Right hindlimb (tissue), 1 donor: ENCODE results near the gene GRPR.

Experiments
- DNase-seq: peaks from one replicate; pipeline ENCODE4 v3.0.0-alpha.2; 2018

The GRPR gene

DNA sequence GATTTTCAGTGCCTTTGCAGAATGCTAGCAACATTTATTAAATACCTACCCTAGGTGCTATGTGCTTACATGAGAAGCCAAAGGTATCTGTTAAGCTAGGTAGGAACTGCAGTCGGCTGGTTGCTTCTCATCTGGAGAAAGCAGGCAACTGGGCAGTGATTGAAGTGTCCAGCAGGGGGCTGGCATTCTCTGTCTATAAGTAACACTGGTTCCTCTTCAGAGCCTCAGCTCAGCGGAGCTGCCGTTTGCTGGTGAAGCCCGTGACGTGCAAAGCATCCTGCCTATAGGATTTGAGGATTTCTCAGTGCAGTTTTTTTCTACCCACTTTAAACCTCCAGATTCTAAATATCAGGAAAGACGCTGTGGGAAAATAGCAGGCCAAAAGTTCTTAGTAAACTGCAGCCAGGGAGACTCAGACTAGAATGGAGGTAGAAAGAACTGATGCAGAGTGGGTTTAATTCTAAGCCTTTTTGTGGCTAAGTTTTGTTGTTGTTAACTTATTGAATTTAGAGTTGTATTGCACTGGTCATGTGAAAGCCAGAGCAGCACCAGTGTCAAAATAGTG lies at the start of gene GRPR:
Gene GRPR, plus strand, starts transcription at position 344 of the 565 bp plus-strand sequence. CDS start 389 bp downstream, outside the sequence.
- DNase-seq, result peak; percentile 83

DNA sequence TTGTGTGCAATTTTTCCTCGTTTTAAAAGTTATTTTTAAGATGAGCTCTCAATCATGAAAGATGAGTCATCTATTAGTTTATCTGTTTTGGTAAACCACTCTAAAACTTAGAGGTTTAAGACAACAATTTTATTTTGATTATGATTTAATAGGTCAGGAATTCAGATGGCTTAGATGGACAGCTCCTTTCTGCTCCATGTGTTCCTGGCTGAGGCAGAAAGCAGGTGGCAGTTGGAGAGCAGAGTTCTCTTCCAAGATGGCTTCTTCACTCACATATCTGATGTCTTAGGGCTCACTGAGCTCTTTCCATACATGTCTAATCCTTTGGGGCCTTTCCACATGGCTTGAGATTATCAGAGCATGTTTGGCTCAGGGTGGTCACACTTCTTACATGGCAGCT lies 48.3 kb upstream of the GRPR start:
- DNase-seq, result no peak

DNA sequence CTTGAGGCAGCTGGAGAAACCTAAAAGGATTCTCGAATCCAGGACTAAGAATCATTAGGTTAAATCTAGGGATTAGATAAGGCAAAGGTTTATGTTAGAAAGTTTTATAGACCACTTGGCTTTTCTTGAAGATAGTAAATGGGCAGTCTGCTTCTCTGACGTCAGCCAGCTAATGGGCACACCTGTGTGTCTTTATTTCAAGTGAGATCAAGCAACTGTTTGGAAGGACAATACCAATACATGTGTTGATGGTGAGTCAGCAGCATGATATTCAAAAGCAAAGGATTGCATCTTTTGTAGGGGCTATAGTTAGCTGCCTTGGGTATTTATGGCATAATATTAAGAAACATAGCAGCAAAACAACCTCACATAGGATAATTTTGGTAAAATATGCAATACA lies 46.5 kb upstream of the GRPR start:
- DNase-seq, result no peak

DNA sequence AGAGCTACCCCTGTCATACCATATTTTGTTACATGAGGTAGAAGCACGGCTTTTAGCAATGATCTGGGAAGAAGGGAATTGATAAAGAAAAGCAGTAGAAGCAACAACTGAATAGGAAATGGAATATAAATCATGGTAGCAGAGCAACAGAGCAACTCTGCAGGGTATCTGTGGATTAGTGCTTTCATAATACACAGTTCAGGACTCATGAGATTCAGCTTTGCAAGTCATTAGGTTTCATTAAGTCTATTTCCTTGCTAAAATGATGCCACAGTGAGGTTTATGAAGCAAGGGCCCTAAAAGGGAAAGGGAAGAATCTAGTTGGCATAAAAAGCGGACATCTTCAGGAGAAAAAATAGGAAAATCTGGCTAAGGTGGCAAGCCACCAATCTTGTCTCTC lies 45.6 kb upstream of the GRPR start:
- no peak for DNase-seq

DNA sequence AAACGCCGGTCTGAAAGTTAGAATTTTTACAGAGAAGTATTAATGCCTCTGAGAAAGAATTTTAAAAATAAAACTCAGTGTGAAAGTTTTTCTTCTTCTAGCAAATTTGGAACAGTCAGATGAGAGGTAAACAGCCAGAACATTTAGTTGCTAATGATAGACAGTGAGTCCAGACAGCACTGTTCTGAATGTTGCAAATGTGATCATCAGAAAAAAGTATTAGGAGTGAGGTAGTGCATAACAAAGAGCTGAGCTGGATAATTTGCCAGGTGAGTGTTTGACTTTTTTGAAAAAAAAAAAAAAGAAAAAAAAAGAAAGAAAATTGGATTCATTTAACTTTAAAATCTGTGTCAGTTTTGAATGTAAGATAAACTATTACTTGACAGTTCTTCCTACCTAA lies 42.0 kb upstream of the GRPR start:
- DNase-seq, result no peak

DNA sequence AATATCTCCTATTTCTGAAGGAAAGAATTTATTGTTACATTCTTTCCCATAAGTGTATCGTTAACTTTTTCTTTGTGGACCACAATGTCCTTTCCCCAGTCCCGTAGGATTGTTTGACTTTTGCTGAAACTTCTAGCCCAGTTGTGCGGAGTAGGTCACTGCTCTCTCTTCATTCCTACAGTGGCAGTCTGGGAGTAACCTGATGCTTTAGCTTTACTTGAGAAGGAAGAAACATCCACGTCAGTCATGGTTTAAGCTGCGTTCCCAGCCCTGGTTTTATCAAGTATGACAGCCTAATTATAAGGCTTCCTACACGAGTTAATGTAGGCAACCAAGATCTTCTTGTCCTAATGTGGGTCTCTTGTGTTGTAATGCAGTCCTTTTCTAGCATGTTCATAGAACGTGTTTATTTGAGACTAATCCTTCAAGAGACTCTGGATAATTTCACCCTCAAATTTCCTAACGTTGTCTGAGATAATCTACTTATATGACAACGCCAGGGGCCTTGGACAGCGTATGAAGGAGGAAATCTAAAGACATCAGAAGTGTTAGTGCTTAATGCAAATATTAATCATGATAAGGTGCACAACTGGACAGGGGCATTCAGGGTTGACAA lies 40.8 kb upstream of the GRPR start:
- DNase-seq, result no peak

DNA sequence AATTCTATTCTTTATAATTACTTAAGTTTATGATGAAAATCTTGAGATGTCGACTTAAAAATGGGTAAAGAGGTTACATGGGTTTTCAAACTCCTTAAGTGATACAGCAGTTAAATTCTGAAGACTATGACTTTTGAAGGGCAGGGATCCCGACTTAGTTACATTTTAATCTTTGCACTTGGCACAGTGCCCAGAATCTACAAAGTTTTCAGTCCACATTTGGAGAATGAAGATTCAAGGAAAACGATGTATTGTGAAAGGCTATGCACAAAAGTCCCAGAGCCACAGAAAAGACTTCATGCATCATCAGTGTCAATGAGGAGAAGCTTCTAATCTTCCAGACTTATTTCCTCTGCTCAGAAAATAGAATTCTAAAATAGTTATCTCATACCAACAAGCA lies 36.3 kb upstream of the GRPR start:
- no peak for DNase-seq

DNA sequence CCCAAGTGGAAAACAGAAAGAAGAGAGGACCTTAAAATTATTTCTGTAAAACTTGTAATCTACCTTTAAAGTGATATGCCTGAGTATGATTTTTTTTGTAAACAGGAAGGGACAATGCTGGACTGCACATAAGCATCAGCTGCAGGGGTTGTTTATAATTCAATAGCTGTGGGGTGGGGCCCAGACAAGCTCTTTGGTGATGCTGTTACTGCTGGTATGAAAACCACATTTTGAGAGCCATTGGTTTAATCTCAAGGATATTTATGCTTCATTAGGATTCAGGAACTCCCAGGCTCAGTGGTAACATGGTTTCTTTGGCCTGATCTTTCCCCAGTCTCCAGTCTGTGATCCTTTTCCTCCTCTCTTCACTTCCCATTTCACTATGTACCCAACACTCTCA lies 34.3 kb upstream of the GRPR start:
- no peak for DNase-seq

DNA sequence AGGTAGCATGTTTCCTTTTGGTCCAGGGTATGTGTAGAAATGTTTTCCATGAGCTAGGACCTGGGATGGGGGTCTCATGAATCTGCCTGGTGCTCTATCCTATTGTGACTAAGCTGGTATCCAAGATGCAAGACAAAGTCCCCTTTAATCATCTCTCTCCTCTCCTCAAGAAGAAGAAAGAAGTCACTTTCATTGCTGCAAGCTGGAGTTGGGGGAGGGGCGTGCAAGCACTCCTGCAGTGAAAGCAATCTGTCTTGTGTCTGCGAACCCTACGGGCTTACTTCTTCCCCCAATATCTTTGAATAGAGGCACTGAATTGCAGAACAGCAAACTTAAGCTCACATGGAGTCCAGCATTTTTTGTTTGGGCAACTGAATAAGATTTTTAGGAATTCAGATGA lies 27.2 kb upstream of the GRPR start:
- DNase-seq, result no peak

DNA sequence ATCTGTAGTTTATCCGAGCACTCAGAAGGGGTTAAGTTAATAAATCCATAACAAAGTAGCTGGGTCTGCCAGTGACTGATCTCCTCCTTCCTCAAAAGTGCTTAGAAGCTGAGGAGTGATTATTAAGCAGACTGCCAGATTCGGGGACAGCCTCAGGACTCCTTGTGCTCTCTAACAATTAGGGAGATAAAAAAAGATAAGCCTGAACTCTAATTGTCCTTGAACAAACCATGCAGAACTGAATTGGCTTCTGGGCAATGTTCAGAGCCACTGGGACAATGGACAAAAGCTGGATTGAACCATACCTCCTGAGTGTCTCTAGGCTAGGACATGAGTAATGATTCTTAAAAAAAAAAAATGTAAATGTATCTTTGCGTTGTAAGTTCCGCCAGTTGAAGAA lies 22.7 kb upstream of the GRPR start:
- no peak for DNase-seq

DNA sequence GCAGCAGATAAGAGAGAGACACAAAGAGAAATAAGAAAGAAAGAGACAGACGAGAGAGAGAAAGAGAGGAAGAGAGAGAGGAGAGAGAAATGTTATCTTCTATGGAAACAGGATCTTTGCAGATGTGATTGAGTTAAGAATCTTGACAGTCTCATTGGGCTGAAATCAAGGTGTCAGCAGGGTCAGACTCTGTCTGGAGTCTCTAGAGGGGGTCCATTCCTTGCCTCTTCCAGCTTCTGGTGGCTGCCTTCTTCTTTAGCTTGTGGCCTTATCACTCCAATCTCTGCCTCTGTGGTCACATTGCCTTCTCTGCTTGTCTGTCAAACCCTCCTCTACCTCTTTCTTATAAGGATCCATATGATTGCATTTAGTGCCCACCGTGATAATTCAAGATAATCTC lies 21.8 kb upstream of the GRPR start:
- no peak for DNase-seq

DNA sequence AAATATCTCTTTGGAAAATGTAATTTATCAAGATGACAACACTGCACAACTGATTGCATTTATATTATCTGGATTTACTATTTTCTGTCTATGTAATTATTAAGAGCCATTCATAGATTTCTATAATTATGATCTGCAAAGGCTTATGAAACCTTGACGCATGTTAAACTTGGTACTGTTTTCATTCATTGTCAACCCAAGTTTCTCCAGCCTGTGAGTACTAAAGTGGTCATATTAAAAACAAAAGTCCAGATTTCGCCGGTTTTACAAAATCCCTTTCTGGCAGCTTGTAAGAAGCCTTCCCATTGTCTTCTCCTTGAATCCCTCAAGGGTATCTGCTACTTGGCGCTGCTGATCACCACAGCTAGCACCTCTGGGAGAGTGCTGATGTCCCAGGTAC lies 19.7 kb upstream of the GRPR start:
- DNase-seq, result no peak

DNA sequence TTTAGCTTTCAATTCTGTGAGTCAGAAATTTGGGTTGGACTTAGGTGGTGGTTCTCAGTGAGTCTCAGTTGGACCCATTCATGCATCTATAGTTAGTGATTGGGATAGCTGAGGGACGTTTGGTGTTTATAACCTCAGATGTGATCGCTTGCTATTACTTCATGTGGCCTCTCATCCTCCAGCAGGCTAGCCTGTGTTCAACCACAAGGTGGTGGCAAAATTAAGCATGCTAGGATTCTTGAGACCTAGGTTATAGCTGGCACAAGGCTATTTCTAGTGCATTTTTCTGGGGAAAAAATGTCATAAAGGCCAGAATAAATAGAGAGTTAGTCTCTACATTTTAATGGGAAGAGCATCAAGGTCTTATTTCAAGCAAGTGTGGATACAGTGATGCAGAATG lies 10.9 kb upstream of the GRPR start:
- no peak for DNase-seq

DNA sequence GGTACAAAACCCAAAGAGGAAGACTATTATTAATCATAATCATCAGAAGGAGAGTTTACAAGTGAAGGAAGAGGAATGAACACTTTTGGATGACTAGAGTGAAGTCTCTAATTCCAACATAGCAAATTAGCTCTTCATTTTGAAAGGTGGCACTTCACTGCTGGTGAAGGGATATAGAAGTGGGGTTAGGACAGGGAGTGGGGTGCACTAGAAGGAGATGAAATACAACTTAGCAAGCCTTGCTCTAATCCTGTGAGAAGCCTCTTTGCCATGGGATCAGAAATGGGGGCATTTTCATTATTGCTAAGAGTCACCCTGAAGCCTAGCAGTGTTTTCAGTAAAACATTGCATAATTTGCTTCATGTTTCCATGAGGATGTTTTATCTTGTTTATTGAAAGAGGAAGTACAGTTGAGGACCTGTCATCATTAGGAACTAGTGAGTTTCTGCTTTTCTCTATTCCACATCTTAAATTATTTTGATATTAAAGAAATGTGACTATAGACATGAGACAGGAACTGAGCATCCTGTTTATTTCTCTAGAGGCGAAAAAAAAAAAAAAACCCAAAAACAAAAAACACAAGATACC lies 9.3 kb upstream of the GRPR start:
- DNase-seq, result no peak

DNA sequence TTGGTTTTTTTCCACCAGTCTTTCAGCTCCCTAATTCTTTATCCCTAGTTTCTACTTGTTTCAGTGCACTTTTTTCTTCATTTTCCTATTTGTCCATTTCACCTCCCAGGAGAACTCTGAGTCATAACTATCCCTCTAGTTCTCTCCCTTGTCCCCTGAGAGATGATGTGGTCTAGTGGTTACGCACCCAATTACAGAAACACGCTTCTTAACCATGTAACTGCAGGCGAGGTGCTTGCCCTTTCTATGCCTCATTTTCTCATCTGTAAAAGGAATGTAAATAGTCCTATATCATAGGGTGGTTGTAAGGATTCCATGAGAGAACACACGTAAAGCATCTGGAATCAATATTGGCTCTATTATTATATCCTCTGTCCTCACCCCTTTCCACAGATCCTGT lies 8.8 kb upstream of the GRPR start:
- peak; percentile 18 for DNase-seq

DNA sequence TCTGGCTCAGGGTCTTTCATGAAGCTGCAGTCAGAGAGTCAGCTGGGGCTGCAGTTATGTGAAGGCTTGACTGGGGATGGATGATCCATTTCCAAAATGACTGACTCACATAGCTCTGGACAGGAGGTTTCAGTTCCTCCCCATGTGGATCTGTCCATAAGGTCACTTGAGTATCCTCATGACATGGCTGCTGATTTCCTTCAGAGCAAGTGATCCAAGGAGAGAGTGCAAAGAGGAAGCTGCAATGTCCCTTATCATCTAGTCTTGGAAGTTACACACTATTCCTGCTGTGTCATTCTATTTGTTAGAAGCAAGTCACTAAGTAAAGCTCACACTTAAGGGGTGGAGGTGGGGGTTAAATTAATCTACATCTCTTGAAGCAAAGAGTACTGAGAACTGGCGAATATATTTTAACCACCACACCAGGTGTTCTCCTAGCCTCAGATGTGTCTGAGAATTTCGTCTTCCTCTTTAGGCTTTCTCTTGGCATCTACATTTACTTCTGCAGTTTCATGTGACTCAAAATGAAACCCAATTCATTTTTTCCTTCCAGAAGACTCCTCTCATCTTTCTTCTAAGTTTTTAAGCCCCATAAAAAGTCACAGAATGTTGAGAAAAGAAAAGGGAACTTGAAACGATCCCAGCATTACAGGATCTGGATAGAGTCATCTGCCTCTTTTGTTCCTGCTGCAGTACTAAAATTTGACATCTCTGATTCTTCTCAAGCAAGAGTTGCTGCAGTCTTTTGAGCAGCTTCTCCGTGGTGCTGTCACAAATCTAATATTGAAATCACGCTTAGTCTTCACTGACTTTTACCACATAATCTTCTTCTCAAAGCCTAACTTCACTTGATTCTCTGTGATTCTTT lies 3.8 kb upstream of the GRPR start:
- no peak for DNase-seq

DNA sequence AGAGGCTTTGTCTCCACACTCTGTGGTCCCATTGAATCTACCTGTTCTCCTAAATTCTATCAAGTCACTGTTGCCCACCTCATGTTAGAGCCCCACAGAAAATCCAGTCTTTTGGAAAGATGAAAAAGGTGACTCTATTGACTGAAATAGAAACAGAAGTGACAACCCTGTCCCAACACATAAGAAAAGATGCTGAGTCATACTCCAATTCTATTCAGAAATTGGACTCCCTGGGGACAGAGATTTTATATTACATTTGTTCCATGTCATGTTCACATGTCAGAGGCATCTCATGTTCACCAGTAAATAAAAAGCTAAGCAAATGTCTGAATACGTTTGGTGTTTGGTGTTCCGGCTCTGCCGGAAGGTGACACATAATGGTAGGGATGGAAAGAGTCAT lies 2.9 kb upstream of the GRPR start:
- DNase-seq, result no peak

DNA sequence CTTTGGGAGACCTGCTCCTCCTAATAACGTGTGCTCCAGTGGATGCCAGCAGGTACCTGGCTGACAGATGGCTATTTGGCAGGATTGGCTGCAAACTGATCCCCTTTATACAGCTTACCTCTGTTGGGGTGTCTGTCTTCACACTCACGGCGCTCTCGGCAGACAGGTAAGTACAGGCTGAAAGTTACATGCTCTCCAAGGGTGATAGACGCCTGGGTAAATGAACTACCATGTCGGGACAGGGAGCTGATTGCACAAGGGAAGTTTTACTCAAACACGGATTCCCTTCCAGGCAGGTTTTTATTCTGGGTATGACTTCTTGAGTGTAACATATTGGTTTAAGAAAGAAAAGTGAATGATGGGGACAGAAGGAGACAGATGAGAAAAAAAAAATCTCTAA lies 836 bp downstream of the GRPR start:
- DNase-seq, result no peak

DNA sequence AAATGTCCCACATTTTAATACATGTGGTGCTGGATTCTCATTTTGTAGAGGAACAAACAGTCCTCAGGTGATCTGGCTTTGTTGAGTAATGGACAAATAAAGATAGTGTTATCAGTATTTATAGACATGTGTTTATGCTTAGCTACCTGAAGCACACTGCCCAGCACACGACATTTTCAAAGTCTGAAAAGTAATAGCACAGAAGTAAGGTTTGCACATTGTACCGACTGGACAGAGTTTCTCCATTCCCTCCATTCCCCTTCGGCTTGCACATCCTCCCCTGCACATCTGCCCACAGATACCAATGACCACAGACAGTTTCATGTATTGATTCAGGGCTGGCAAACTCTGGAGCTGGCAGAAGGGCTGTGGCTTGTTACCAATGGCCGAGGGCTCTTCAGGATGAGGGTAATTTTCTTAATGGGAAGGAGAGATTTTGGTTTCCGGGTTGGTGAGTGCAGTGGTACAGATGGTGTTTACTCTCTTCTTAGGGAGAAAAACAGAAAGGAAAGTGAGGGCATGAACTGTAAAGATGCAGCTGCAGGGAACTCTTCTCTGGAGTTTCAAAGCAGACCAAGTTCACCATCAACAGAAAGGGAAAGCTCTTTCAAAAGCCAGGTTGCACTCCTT lies 2.3 kb downstream of the GRPR start:
- no peak for DNase-seq

DNA sequence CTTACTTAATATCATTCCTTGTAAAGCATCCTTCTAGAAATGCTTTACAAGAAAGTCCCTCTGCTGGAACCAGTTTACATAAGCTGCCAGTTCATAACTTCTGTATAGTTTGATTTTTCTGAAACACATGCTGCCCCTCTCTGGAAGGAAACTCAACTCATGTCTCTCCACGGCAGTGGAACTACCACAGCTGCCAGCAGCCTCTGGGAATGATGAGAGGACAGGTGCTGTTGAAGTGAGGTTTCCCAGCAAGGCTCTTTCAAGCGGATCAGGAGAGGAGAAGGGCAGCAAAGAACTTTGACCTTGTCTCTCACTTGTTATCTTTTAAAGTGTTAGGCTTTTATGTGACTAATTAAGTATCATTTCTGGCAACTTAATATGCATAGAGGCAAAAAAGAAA lies 7.3 kb downstream of the GRPR start:
- DNase-seq, result no peak

DNA sequence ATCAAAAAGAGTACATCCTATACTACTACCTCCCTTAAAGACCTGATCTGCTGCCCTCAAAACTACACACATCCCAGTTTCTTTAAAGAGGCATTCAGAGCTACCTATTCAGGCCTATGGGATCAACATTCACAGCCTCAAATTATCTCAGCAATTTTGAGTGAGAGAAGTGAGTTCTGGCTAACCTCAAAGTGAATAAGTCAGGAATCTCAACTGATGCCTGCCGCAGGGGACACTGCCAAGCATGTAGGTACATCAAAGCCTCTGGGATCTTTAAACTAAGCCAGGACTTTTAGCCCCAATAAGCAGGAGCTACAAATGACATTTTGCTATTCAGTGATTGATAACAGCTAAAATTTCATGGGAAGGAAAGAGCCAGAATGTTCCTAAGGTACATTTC lies 11.6 kb downstream of the GRPR start:
- no peak for DNase-seq

DNA sequence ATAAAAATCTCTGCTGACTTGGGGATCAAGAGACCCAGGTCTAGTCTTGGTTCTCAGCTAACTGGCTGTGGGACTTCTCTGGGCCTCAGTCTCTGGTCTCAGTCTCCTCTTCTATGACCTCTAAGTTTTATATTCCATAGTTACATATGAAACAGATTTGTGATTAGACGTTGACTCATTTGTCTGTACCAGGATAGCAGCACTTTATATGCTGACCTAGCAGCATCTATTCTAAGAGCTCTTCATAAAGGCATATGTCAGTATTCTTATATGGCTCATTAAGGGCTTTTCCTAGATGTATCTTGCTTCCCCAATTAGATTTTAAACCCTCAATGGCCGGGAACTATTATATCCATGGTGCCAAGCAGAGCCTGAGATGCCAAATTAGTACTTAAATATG lies 12.7 kb downstream of the GRPR start:
- DNase-seq, result no peak

DNA sequence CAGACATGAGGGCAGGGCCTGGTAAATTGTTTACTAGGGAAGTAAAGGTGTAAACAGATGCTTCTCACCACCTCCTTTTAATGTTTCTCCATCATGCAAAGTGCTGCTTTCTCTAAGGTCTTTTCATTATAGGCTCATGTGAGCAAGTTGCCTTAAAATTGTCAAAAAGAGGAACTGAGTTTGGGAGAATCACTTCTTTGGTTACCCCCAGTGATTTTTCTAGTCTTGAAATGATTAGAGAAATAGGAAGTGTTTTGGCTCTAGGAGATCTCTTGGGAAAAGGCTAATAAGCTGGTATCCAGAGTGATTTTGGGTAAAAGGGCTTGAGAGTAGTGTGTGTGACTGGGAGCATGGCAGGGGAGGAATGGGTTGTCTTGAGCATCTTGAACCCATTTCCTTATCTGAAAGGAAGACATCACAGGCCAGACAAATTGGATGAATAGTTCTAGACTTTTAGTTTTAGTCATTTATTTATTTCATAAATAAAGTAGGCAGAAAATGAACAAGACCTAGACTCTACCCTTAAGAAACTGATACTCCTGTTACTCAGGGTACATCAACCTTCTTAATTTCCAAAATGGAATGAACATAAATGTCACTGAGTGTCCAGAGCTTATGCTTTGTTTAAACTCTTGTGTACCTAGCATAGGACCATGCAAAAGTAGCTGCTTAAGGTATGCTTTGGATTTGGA lies 14.2 kb downstream of the GRPR start:
- no peak for DNase-seq
